ENCODE measurements around the gene ATRNL1.
"Not testable (repeated sequence)": the region's sequence is repeated elsewhere in the genome, so short reads cannot be mapped to it uniquely, and the experiment has no call there.

The ATRNL1 gene

GRCh38 chr10:115417585-115418265 lies 324.6 kb downstream of the ATRNL1 start:
- peak; percentile 47 for DNase-seq (ENCODE audit: low read depth)

- no peak for DNase-seq (ENCODE audit: low read depth)
Observed at GRCh38 chr10:115422624-115423023, 329.5 kb downstream of the ATRNL1 start.

- DNase-seq (ENCODE audit: low read depth) = no peak
Observed at GRCh38 chr10:115427611-115428010, 334.4 kb downstream of the ATRNL1 start.

- peak; percentile 11 for DNase-seq (ENCODE audit: low read depth)
Observed at GRCh38 chr10:115432188-115432819, 339.1 kb downstream of the ATRNL1 start.

- no peak for DNase-seq (ENCODE audit: low read depth)
Observed at GRCh38 chr10:115436999-115437398, 343.8 kb downstream of the ATRNL1 start.

GRCh38 chr10:115441907-115442545 lies 348.9 kb downstream of the ATRNL1 start:
- no peak for DNase-seq (ENCODE audit: low read depth)

- no peak for DNase-seq (ENCODE audit: low read depth)
Observed at GRCh38 chr10:115456812-115457211, 363.6 kb downstream of the ATRNL1 start.

GRCh38 chr10:115483294-115483693 lies 390.1 kb downstream of the ATRNL1 start:
- DNase-seq (ENCODE audit: low read depth) = no peak

- no peak for DNase-seq (ENCODE audit: low read depth)
Observed at GRCh38 chr10:115491526-115492140, 398.5 kb downstream of the ATRNL1 start.

- DNase-seq (ENCODE audit: low read depth) = no peak
Observed at GRCh38 chr10:115503546-115503945, 410.4 kb downstream of the ATRNL1 start.

- DNase-seq (ENCODE audit: low read depth) = peak; percentile 0
Observed at GRCh38 chr10:115514895-115515294, 421.7 kb downstream of the ATRNL1 start.

GRCh38 chr10:115525141-115525540 lies 432.0 kb downstream of the ATRNL1 start:
- no peak for DNase-seq (ENCODE audit: low read depth)

- not testable (repeated sequence) for DNase-seq (ENCODE audit: low read depth)
Observed at GRCh38 chr10:115527682-115528081, 434.5 kb downstream of the ATRNL1 start.

- not testable (repeated sequence) for DNase-seq (ENCODE audit: low read depth)
Observed at GRCh38 chr10:115536401-115536800, 443.2 kb downstream of the ATRNL1 start.

GRCh38 chr10:115539142-115539762 lies 446.1 kb downstream of the ATRNL1 start:
- DNase-seq (ENCODE audit: low read depth) = no peak

GRCh38 chr10:115555887-115556402 lies 462.8 kb downstream of the ATRNL1 start:
- no peak for DNase-seq (ENCODE audit: low read depth)

- no peak for DNase-seq (ENCODE audit: low read depth)
Observed at GRCh38 chr10:115558252-115558651, 465.1 kb downstream of the ATRNL1 start.

GRCh38 chr10:115566867-115567266 lies 473.7 kb downstream of the ATRNL1 start:
- no peak for DNase-seq (ENCODE audit: low read depth)

GRCh38 chr10:115572740-115573455 lies 479.7 kb downstream of the ATRNL1 start:
- no peak for DNase-seq (ENCODE audit: low read depth)

GRCh38 chr10:115580239-115580638 lies 487.1 kb downstream of the ATRNL1 start:
- no peak for DNase-seq (ENCODE audit: low read depth)

GRCh38 chr10:115593060-115593459 lies 499.9 kb downstream of the ATRNL1 start:
- no peak for DNase-seq (ENCODE audit: low read depth)

Measured in amniotic epithelial cell (primary cell).